PC-3 (cell line): ENCODE data around the gene SDR42E1. TPM values are rescaled to one million over a fixed set of nuclear protein-coding genes. Genes with fewer than 3 reads are reported as not detected.
"Not testable (repeated sequence)": the region's sequence is repeated elsewhere in the genome, so short reads cannot be mapped to it uniquely, and the experiment has no call there.

Experiments used
- ATAC-seq: fragments of 200-7000 bp; cut with Tn5 transposase; 2 replicates; pipeline ENCODE4 v1.9.1; 2020; ENCODE audit warnings: mild to moderate bottlenecking, moderate library complexity
- BruUV-seq: library from RNA; stranded (reverse); fragments of 400-500 nt; replicated peaks from 2 replicates; lab custom pipeline; 2021; lab: Mats Ljungman, UMichigan
- CTCF ChIA-PET: fragments of 300-600 bp; sonication (Branson Sonifier 250); formaldehyde crosslinking; loops from one replicate; lab custom pipeline; 2022; ENCODE audit warnings: antibody characterized with exemption; lab: Charles Lee
- POLR2A ChIA-PET: fragments of 300-600 bp; sonication (Branson Sonifier 250); formaldehyde crosslinking; loops from one replicate; lab custom pipeline; 2022; ENCODE audit warnings: antibody characterized with exemption; ENCODE audit not compliant: unreplicated experiment; lab: Charles Lee
- DNase-seq: peaks from one replicate; pipeline ENCODE4 v3.0.0-alpha.2; 2015
- H2AFZ ChIP-seq: fragments of 300-600 bp; sonication (generic); 2 replicates; pipeline ENCODE4 v1.6.0; 2016; ENCODE audit warnings: antibody characterized with exemption, low read length
- H3F3A ChIP-seq: fragments of 300-600 bp; sonication (generic); one replicate; pipeline ENCODE4 v1.6.0; 2017; ENCODE audit warnings: antibody characterized with exemption, low read length, control low read depth, mild to moderate bottlenecking; ENCODE audit not compliant: unreplicated experiment
- H3K27ac ChIP-seq: fragments of 300-600 bp; sonication (generic); 2 replicates; pipeline ENCODE4 v1.5.1; 2016; ENCODE audit warnings: mild to moderate bottlenecking, low read length
- H3K27me3 ChIP-seq: fragments of 300-600 bp; sonication (generic); 2 replicates; pipeline ENCODE4 v1.6.1; 2016; ENCODE audit warnings: low read length, mixed read lengths
- H3K36me3 ChIP-seq: fragments of 300-600 bp; sonication (generic); 2 replicates; pipeline ENCODE4 v1.6.1; 2016; ENCODE audit warnings: low read depth, mixed run types, low read length, mixed read lengths
- H3K4me1 ChIP-seq: fragments of 300-600 bp; sonication (generic); 2 replicates; pipeline ENCODE4 v1.5.1; 2016; ENCODE audit warnings: low read length; ENCODE audit not compliant: insufficient read depth
- H3K4me2 ChIP-seq: fragments of 300-600 bp; sonication (generic); 2 replicates; pipeline ENCODE4 v1.6.0; 2016; ENCODE audit warnings: low read length
- H3K4me3 ChIP-seq: fragments of 300-600 bp; sonication (generic); 2 replicates; pipeline ENCODE4 v1.5.1; 2016; ENCODE audit warnings: mild to moderate bottlenecking, low read length, mixed read lengths
- H3K79me2 ChIP-seq: fragments of 300-600 bp; sonication (generic); 2 replicates; pipeline ENCODE4 v1.6.1; 2017; ENCODE audit warnings: low read length, mixed read lengths
- H3K9ac ChIP-seq: fragments of 300-600 bp; sonication (generic); 2 replicates; pipeline ENCODE4 v1.6.0; 2016; ENCODE audit warnings: mild to moderate bottlenecking, low read length
- H3K9me2 ChIP-seq: fragments of 300-600 bp; sonication (generic); replicated peaks from 2 replicates; pipeline ENCODE4 v1.6.1; 2016; ENCODE audit warnings: mixed run types, low read length, mixed read lengths
- H3K9me3 ChIP-seq: fragments of 300-600 bp; sonication (generic); 2 replicates; pipeline ENCODE4 v1.6.1; 2016; ENCODE audit warnings: low read length, mixed read lengths
- H4K20me1 ChIP-seq: fragments of 300-600 bp; sonication (generic); 2 replicates; pipeline ENCODE4 v1.6.1; 2016; ENCODE audit warnings: low read length, mixed read lengths
- CTCF ChIP-seq: fragments of 300-600 bp; sonication (generic); conservative IDR thresholded peaks from 2 replicates; pipeline ENCODE4 v1.5.1; 2017; ENCODE audit warnings: antibody characterized with exemption, low read depth, mild to moderate bottlenecking, low read length
- EZH2 ChIP-seq: fragments of 300-600 bp; sonication (generic); IDR thresholded peaks from one replicate; pipeline ENCODE4 v1.6.1; 2017; ENCODE audit warnings: antibody characterized with exemption, mild to moderate bottlenecking, low read length; ENCODE audit not compliant: unreplicated experiment
- EZH2phosphoT487 ChIP-seq: fragments of 300-600 bp; sonication (generic); IDR thresholded peaks from 2 replicates; pipeline ENCODE4 v1.6.1; 2018; ENCODE audit warnings: mild to moderate bottlenecking, antibody characterized with exemption, low read length, borderline replicate concordance
- intact Hi-C: fragments of 100-400 bp; cut with micrococcal nuclease; formaldehyde crosslinking; loops from 2 replicates; pipeline ENCODE4 v1.9.0; 2023
- total RNA-seq: library from RNA; depleted of rRNA; stranded (reverse); fragments of >200 nt; gene quantifications from 2 replicates; pipeline ENCODE4 v1.2.3, GENCODE V29; 2014

SDR42E1 gene
- total RNA-seq, 1 experiment from 2014 or later = not detected

GRCh38 chr16:81987121-81987520 lies 24.1 kb downstream of the SDR42E1 start:
- Histone ChIP-seq H4K20me1 (no peaks in the 10 kb centered on the region), H3K4me3 (no peak overlapping the region), H3K4me1 (peaks cover 12% of the 10 kb centered on the region), H3K79me2 (no peaks in the 10 kb centered on the region), H3K4me2 (no peak overlapping the region), H3F3A (no peaks in the 10 kb centered on the region), H3K36me3 (no peaks in the 10 kb centered on the region), H3K9ac (no peak overlapping the region), H3K27ac (no peak overlapping the region), H3K27me3 (no peaks in the 10 kb centered on the region), H3K9me3 (no peaks in the 10 kb centered on the region), H2AFZ (no peak overlapping the region), H3K9me2 (no peaks in the 10 kb centered on the region)
- no peak for DNase-seq
- TF ChIP-seq EZH2 = no peak
- no peak for TF ChIP-seq CTCF
- TF ChIP-seq EZH2phosphoT487 = no peak
- BruUV-seq = no TSS peak
- no peak for ATAC-seq
- ChIA-PET POLR2A (interaction anchor here (0.6 kb wide), 1 partner anchor 806 kb away, joined by 4 read pairs; no protein-coding TSS in a partner anchor), CTCF (no interaction called here)
- intact Hi-C loops = no loop called here

- H3K27me3 ChIP-seq, intact Hi-C loops, H3F3A ChIP-seq, H3K4me1 ChIP-seq, CTCF ChIA-PET, H3K9me2 ChIP-seq, H3K4me2 ChIP-seq, H2AFZ ChIP-seq, POLR2A ChIA-PET, H4K20me1 ChIP-seq, ATAC-seq, H3K4me3 ChIP-seq, H3K9ac ChIP-seq, H3K79me2 ChIP-seq, H3K36me3 ChIP-seq, H3K27ac ChIP-seq, DNase-seq, H3K9me3 ChIP-seq, BruUV-seq: not testable (repeated sequence)
Measured at GRCh38 chr16:81977335-81977942, 33.8 kb downstream of the SDR42E1 start.

- no peak overlapping the region for H3K4me3 ChIP-seq
- no peaks in the 10 kb centered on the region for H3K79me2 ChIP-seq
- H3K9ac ChIP-seq = no peak overlapping the region
- ChIA-PET CTCF (no interaction called here), POLR2A (no interaction called here)
- H3F3A ChIP-seq = no peaks in the 10 kb centered on the region
- H3K27me3 ChIP-seq = no peaks in the 10 kb centered on the region
- ATAC-seq = no peak
- no peak overlapping the region for H3K27ac ChIP-seq
- no peak overlapping the region for H2AFZ ChIP-seq
- no TSS peak for BruUV-seq
- TF ChIP-seq EZH2phosphoT487 (no peak), EZH2 (no peak)
- H3K4me2 ChIP-seq = no peak overlapping the region
- peaks cover 8% of the 10 kb centered on the region; the same call in 1 of the 2 replicates for H3K9me3 ChIP-seq
- intact Hi-C loops = no loop called here
- H3K4me1 ChIP-seq = no peaks in the 10 kb centered on the region
- no peaks in the 10 kb centered on the region for H3K9me2 ChIP-seq
- H4K20me1 ChIP-seq = no peaks in the 10 kb centered on the region
- no peak for DNase-seq
- H3K36me3 ChIP-seq = no peaks in the 10 kb centered on the region
Measured at GRCh38 chr16:81975637-81976036, 35.6 kb downstream of the SDR42E1 start.

GRCh38 chr16:81973737-81974136 lies 37.5 kb downstream of the SDR42E1 start:
- H3K4me2 ChIP-seq = no peak overlapping the region
- intact Hi-C loops = no loop called here
- no peaks in the 10 kb centered on the region for H3K4me1 ChIP-seq
- no peak overlapping the region for H2AFZ ChIP-seq
- H3K27me3 ChIP-seq = no peaks in the 10 kb centered on the region
- H3K9me2 ChIP-seq = no peaks in the 10 kb centered on the region
- H3K9ac ChIP-seq = no peak overlapping the region
- POLR2A ChIA-PET = no interaction called here
- BruUV-seq = no TSS peak
- no peaks in the 10 kb centered on the region for H3K36me3 ChIP-seq
- no peak overlapping the region for H3K4me3 ChIP-seq
- DNase-seq (no peak), ATAC-seq (no peak)
- H3F3A ChIP-seq = no peaks in the 10 kb centered on the region
- no peak for TF ChIP-seq EZH2
- no peak for TF ChIP-seq EZH2phosphoT487
- no peak for TF ChIP-seq CTCF
- no peaks in the 10 kb centered on the region for H4K20me1 ChIP-seq
- CTCF ChIA-PET = no interaction called here
- no peak overlapping the region for H3K27ac ChIP-seq
- no peaks in the 10 kb centered on the region for H3K79me2 ChIP-seq
- peaks cover 8% of the 10 kb centered on the region; the same call in 1 of the 2 replicates for H3K9me3 ChIP-seq
